Neuronal stem cell (in vitro differentiated cells): ENCODE results near the gene MTHFSD.
A peak's percentile ranks its signal among the peaks of the same experiment; 100 is the strongest.

Experiments
- DNase-seq: peaks from one replicate; pipeline ENCODE4 v3.0.0-alpha.2; 2013; ENCODE audit warnings: low spot score
- H2AFZ ChIP-seq: one replicate; pipeline ENCODE4 v1.6.1; 2013; ENCODE audit warnings: mild to moderate bottlenecking, low read length, inconsistent platforms
- H2AK5ac ChIP-seq: 2 replicates; pipeline ENCODE4 v1.6.1; 2013; ENCODE audit warnings: low read depth, mild to moderate bottlenecking, inconsistent platforms, low read length, moderate library complexity, mixed read lengths
- H2BK120ac ChIP-seq: 2 replicates; pipeline ENCODE4 v1.6.1; 2013; ENCODE audit warnings: low read depth, mild to moderate bottlenecking, inconsistent platforms, low read length, moderate library complexity, mixed read lengths
- H2BK12ac ChIP-seq: one replicate; pipeline ENCODE4 v1.6.1; 2013; ENCODE audit warnings: low read length, inconsistent platforms
- H2BK15ac ChIP-seq: 2 replicates; pipeline ENCODE4 v1.6.1; 2013; ENCODE audit warnings: mild to moderate bottlenecking, low read length, inconsistent platforms, mixed read lengths
- H2BK5ac ChIP-seq: one replicate; pipeline ENCODE4 v1.6.1; 2013; ENCODE audit warnings: inconsistent platforms, mild to moderate bottlenecking, low read length, moderate library complexity
- H3K14ac ChIP-seq: one replicate; pipeline ENCODE4 v1.6.1; 2013; ENCODE audit warnings: low read length, inconsistent platforms
- H3K18ac ChIP-seq: 2 replicates; pipeline ENCODE4 v1.6.1; 2013; ENCODE audit warnings: low read length, inconsistent platforms
- H3K23ac ChIP-seq: 2 replicates; pipeline ENCODE4 v1.6.1; 2013; ENCODE audit warnings: low read depth, mild to moderate bottlenecking, mixed read lengths, low read length, inconsistent platforms; ENCODE audit not compliant: poor library complexity
- H3K27ac ChIP-seq: replicated peaks from 3 replicates; pipeline ENCODE4 v1.5.1; 2013; ENCODE audit warnings: low read length, inconsistent platforms
- H3K27me3 ChIP-seq, 3 experiments: 2 replicates each; pipeline ENCODE4 v1.6.1; 2013; ENCODE audit warnings: low read length in 3 of 3, mild to moderate bottlenecking in 2 of 3, inconsistent platforms in 1 of 3, low read depth in 1 of 3, mixed read lengths in 1 of 3, moderate library complexity in 1 of 3; ENCODE audit not compliant: control insufficient read depth in 3 of 3, insufficient read depth in 3 of 3
- H3K36me3 ChIP-seq, 2 donors: replicated peaks in 1 of 2; 2 replicates each; pipeline ENCODE4 v1.6.1; 2013; ENCODE audit warnings: low read length in 2 of 2; ENCODE audit not compliant: control insufficient read depth in 2 of 2, insufficient read depth in 2 of 2
- H3K4ac ChIP-seq: 2 replicates; pipeline ENCODE4 v1.6.1; 2013; ENCODE audit warnings: inconsistent platforms, mild to moderate bottlenecking, low read length, moderate library complexity
- H3K4me1 ChIP-seq, 2 donors: 1 replicate in 1 of 2; 2 replicates in 1 of 2; pipeline ENCODE4 v1.6.1; 2013; ENCODE audit warnings: low read length in 2 of 2, low read depth in 1 of 2; ENCODE audit not compliant: control insufficient read depth in 2 of 2, insufficient read depth in 1 of 2
- H3K4me2 ChIP-seq: one replicate; pipeline ENCODE4 v1.6.1; 2013; ENCODE audit warnings: mild to moderate bottlenecking, low read length, inconsistent platforms; ENCODE audit not compliant: insufficient read depth, poor library complexity, severe bottlenecking
- H3K4me3 ChIP-seq, 2 donors: 2 replicates each; pipeline ENCODE4 v1.5.1; 2013; ENCODE audit warnings: low read length in 2 of 2, mild to moderate bottlenecking in 2 of 2, inconsistent platforms in 1 of 2, moderate library complexity in 1 of 2
- H3K79me1 ChIP-seq: one replicate; pipeline ENCODE4 v1.6.1; 2013; ENCODE audit warnings: low read depth, mild to moderate bottlenecking, inconsistent platforms, low read length, moderate library complexity
- H3K9ac ChIP-seq: one replicate; pipeline ENCODE4 v1.6.1; 2013; ENCODE audit warnings: mild to moderate bottlenecking, low read depth, low read length, inconsistent platforms; ENCODE audit not compliant: poor library complexity
- H3K9me3 ChIP-seq, 2 donors: replicated peaks in 1 of 2; 2 replicates each; pipeline versions ENCODE3 to v1.6.1; 2013; ENCODE audit warnings: low read length in 2 of 2, mild to moderate bottlenecking in 2 of 2, inconsistent platforms in 1 of 2, low read depth in 1 of 2, mixed read lengths in 1 of 2, moderate library complexity in 1 of 2; ENCODE audit not compliant: control insufficient read depth in 2 of 2, insufficient read depth in 1 of 2
- H4K8ac ChIP-seq: one replicate; pipeline ENCODE4 v1.6.1; 2013; ENCODE audit warnings: low read depth, mild to moderate bottlenecking, inconsistent platforms, low read length, moderate library complexity
- H4K91ac ChIP-seq: one replicate; pipeline ENCODE4 v1.6.1; 2013; ENCODE audit warnings: low read length, low read depth, mild to moderate bottlenecking, inconsistent platforms; ENCODE audit not compliant: poor library complexity
- WGBS, 2 donors: extraction: QIAGEN DNeasy Blood & Tissue Kit; methylation state at CpG; one replicate each; pipeline ENCODE4 v1.1.7; 2013; ENCODE audit warnings: missing lambda C conversion rate in 2 of 2, mixed read lengths in 1 of 2; ENCODE audit not compliant: insufficient read length in 2 of 2, insufficient replicate concordance in 1 of 2; ENCODE audit errors: extremely low coverage in 2 of 2; 5-methylcytosine and 5-hydroxymethylcytosine counted together

MTHFSD gene

DNA sequence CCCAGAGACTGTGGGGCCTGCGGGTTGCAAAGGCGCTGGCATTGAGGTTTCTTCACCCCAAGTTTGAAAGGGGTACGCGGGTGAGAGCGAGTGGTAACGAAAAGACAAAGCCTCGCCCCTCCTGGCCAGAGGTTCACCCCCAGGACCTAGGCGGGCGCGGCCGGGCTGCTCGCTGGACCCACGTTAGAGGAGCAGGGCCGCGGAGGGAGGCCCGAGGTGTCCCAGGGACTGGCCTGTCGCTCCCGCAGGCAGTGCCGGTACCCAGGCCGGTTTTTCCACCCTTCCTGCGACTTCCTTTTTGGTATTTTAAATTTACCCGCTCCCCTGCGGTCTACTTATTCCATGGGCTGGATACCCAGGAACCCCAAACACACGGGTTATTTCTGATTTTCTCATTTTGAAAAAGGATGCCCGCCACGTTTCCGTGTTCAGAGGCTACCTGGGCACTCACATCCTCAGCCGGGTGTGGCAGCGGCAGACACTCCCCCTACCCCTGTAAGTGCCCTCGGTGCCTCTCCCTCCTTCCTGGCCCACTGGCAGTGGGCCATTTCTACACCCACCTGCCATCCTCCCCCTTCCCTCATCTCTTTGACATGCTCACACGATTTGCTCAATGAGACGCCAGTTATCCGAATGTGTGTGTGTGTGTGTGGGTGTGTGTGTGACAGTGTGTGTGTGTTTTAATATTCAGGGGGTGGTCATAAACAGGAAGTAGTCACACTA lies 21.7 kb upstream of the MTHFSD start:
- no peak overlapping the region for H4K91ac ChIP-seq
- H3K23ac ChIP-seq: peak overlapping the region; percentile 50
- peak overlapping the region; percentile 17 for H2BK120ac ChIP-seq
- H2BK5ac ChIP-seq: no peak overlapping the region
- peak overlapping the region; percentile 47 for H3K9ac ChIP-seq
- peaks cover 0 to 18% of the 10 kb centered on the region in 2 donors for H3K4me1 ChIP-seq
- no peak overlapping the region for H4K8ac ChIP-seq
- no peak overlapping the region for H3K4ac ChIP-seq
- peak overlapping the region; percentile 52 for H3K18ac ChIP-seq
- H3K4me3 ChIP-seq: peak overlapping the region; percentile 15 to 74
- peak overlapping the region; percentile 99 for H3K4me2 ChIP-seq
- no peaks in the 10 kb centered on the region for H3K79me1 ChIP-seq
- no peak overlapping the region for H3K27ac ChIP-seq
- no peak overlapping the region for H2BK15ac ChIP-seq
- no peaks in the 10 kb centered on the region for H3K36me3 ChIP-seq
- no CpG with 5 or more reads among the region's 33 CpGs for WGBS, 2 donors
- peaks cover 62 to 100% (median 94%) of the 10 kb centered on the region in 3 experiments for H3K27me3 ChIP-seq
- no peak overlapping the region for H2BK12ac ChIP-seq
- peaks cover 0 to 1% of the 10 kb centered on the region in 2 donors for H3K9me3 ChIP-seq
- no peak overlapping the region for H3K14ac ChIP-seq
- peak overlapping the region; percentile 70 for H2AFZ ChIP-seq
- no peak for DNase-seq
- peak overlapping the region; percentile 66 for H2AK5ac ChIP-seq

DNA sequence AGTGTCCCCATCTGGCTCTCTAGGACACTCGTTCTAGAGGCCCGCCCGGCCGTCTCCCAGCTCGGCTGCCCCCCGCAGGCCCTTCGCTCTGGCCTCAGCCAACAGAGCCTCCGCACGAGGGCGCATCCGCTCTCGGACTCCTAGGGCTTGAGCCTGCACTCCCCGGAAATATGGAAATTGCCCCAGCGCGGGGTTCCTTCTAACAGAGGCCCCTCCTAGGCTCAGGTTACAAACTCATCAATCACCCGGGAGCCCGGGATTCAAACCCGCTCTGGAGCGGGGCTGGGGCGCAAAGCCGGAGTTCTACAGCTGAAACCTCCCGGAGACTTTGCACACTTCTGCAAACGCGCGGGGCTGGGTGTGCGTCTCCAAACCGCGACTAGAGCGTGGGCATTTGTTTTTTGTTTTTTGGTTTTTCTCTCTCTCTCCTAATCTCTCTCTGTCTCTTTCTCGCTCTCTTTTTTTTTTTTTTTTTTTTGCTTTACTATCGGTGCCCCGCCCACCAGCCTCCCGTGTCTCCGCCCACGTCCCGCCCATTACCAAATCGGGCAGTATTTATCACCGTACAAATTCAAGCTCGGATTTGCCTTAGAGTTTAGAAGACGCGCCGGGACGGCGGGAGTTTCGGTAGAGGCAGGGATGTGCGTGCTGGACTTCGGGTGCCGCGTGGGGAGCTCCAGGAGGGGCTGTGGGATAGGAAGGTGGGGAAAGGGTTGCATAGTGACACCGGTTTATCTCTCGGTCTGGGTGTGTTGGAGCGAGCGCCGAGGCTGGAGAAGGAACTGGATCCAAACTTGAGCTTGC lies 20.9 kb upstream of the MTHFSD start:
- H2AK5ac ChIP-seq: peak overlapping the region; percentile 66
- no peak overlapping the region for H4K8ac ChIP-seq
- WGBS, 2 donors: no CpG with 5 or more reads among the region's 54 CpGs
- peak overlapping the region; percentile 52 for H3K18ac ChIP-seq
- H3K14ac ChIP-seq: no peak overlapping the region
- H3K4me2 ChIP-seq: peak overlapping the region; percentile 99
- peak overlapping the region; percentile 17 for H2BK120ac ChIP-seq
- no peaks in the 10 kb centered on the region for H3K36me3 ChIP-seq
- no peak overlapping the region for H2BK5ac ChIP-seq
- H3K4ac ChIP-seq: no peak overlapping the region
- H2AFZ ChIP-seq: peak overlapping the region; percentile 70
- no peak overlapping the region for H2BK15ac ChIP-seq
- no peaks in the 10 kb centered on the region for H3K79me1 ChIP-seq
- H3K9me3 ChIP-seq: peaks cover 0 to 1% of the 10 kb centered on the region in 2 donors
- no peak overlapping the region for H3K27ac ChIP-seq
- H3K23ac ChIP-seq: peak overlapping the region; percentile 50
- H2BK12ac ChIP-seq: no peak overlapping the region
- no peak overlapping the region for H4K91ac ChIP-seq
- peaks cover 0 to 18% of the 10 kb centered on the region in 2 donors for H3K4me1 ChIP-seq
- peak overlapping the region; percentile 15 to 78 for H3K4me3 ChIP-seq
- H3K9ac ChIP-seq: peak overlapping the region; percentile 47
- peaks cover 69 to 100% (median 94%) of the 10 kb centered on the region in 3 experiments for H3K27me3 ChIP-seq
- DNase-seq: peak; percentile 89

GRCh38 chr16:86575095-86575685 lies 20.2 kb upstream of the MTHFSD start:
- no peak overlapping the region for H2BK120ac ChIP-seq
- H3K9me3 ChIP-seq: peaks cover 0 to 1% of the 10 kb centered on the region in 2 donors
- H3K36me3 ChIP-seq: no peaks in the 10 kb centered on the region
- no peak overlapping the region for H4K8ac ChIP-seq
- H3K14ac ChIP-seq: no peak overlapping the region
- no peaks in the 10 kb centered on the region for H3K79me1 ChIP-seq
- peak overlapping the region; percentile 99 for H3K4me2 ChIP-seq
- H3K23ac ChIP-seq: no peak overlapping the region
- H2BK12ac ChIP-seq: no peak overlapping the region
- DNase-seq: no peak
- no peak overlapping the region for H3K4me3 ChIP-seq
- no peak overlapping the region for H2BK15ac ChIP-seq
- H3K4ac ChIP-seq: no peak overlapping the region
- no peak overlapping the region for H3K27ac ChIP-seq
- peaks cover 0 to 18% of the 10 kb centered on the region in 2 donors for H3K4me1 ChIP-seq
- no peak overlapping the region for H4K91ac ChIP-seq
- peak overlapping the region; percentile 70 for H2AFZ ChIP-seq
- no peak overlapping the region for H2AK5ac ChIP-seq
- no peak overlapping the region for H3K9ac ChIP-seq
- no peak overlapping the region for H2BK5ac ChIP-seq
- H3K27me3 ChIP-seq: peaks cover 71 to 100% (median 94%) of the 10 kb centered on the region in 3 experiments
- WGBS, 2 donors: no CpG with 5 or more reads among the region's 17 CpGs
- no peak overlapping the region for H3K18ac ChIP-seq
